ENCODE data around the gene IFIT3.
"Not testable (repeated sequence)": the region's sequence is repeated elsewhere in the genome, so short reads cannot be mapped to it uniquely, and the experiment has no call there.

The IFIT3 gene

DNA sequence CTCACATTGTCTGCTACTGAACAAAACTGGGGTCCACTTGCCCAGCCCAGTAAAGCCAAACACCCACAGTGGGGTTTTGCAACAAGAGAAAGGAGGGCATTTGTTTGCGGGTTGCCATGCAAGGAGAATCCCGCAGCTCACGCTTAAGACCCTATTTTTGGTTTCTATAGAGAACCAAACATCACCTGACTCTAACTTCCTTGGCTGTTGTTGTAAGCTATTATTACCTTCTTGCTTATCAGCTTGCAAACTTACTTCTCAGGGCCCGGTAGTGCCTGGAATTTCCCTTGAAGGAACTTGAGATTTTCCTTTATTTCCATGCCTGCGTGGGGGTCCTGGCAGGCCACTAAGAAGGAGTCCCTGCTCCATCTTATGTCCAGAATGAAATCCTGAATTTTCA lies 20.7 kb downstream of the IFIT3 start:
- Histone ChIP-seq H3K4me1 (ENCODE audit: control insufficient read depth, insufficient read depth, low read length) (no peaks in the 10 kb centered on the region), H3K27ac (ENCODE audit: extremely low read depth, low read depth, low read length) (no peak overlapping the region), H3K36me3 (ENCODE audit: control insufficient read depth in 2 of 2, insufficient read depth in 1 of 2, low read length in 2 of 2) (no peaks in the 10 kb centered on the region), H3K4me3 (ENCODE audit: low read depth, low read length) (no peak overlapping the region), H3K9me3 (ENCODE audit: control insufficient read depth, insufficient read depth, low read depth, low read length) (no peaks in the 10 kb centered on the region)
- CTCF ChIA-PET: no interaction called here
- POLR2A ChIA-PET: no interaction called here
- TF ChIP-seq ZNF610 (tag by site-specific recombination; IDR thresholded peaks at IDR 0.05; ENCODE audit: borderline replicate concordance) (no peak), ZNF560 (tag by site-specific recombination; IDR thresholded peaks at IDR 0.05; ENCODE audit: borderline replicate concordance) (no peak), ZFHX2 (tag by site-specific recombination; conservative IDR thresholded peaks at IDR 0.05) (no peak), ZNF114 (tag by site-specific recombination; IDR thresholded peaks at IDR 0.05) (no peak), SETDB1 (IDR thresholded peaks at IDR 0.05; ENCODE audit: insufficient read length, low read length) (no peak), BCL6B (tag by site-specific recombination; IDR thresholded peaks at IDR 0.05) (no peak), ZNF112 (tag by site-specific recombination; IDR thresholded peaks at IDR 0.05) (no peak)

DNA sequence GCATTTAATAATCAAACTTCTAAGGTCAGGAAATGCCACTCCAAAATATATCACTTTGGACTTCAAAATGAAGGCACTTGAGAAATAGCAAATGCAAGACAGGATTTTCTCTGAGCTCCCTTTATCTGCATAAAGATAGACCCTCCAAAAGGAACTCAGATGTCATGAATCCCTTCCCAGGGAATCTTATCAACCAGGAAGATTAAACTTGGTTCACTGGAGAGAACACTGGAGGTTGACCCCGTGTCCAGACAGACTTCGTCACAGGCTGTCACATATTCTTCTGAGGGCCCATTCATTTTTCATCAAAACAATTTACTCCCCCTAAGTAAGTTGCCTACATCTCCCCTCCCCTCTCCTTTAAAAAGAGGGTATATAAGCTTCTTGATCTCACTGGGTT lies 21.2 kb downstream of the IFIT3 start:
- Histone ChIP-seq H3K4me3 (ENCODE audit: low read depth, low read length) (no peak overlapping the region), H3K9me3 (ENCODE audit: control insufficient read depth, insufficient read depth, low read depth, low read length) (no peaks in the 10 kb centered on the region), H3K36me3 (ENCODE audit: control insufficient read depth in 2 of 2, insufficient read depth in 1 of 2, low read length in 2 of 2) (no peaks in the 10 kb centered on the region), H3K4me1 (ENCODE audit: control insufficient read depth, insufficient read depth, low read length) (no peaks in the 10 kb centered on the region), H3K27ac (ENCODE audit: extremely low read depth, low read depth, low read length) (no peak overlapping the region)
- TF ChIP-seq ZNF140 (tag by site-specific recombination; IDR thresholded peaks at IDR 0.05) (no peak), ZNF311 (tag by site-specific recombination; IDR thresholded peaks at IDR 0.05; ENCODE audit: borderline replicate concordance) (no peak), ZNF16 (tag by site-specific recombination; IDR thresholded peaks at IDR 0.05; ENCODE audit: low read depth) (no peak), ZNF239 (tag by site-specific recombination; IDR thresholded peaks at IDR 0.05) (no peak), HOXD13 (CRISPR knock-in tag; IDR thresholded peaks at IDR 0.05; ENCODE audit: borderline replicate concordance) (no peak), ZNF792 (tag by site-specific recombination; IDR thresholded peaks at IDR 0.05) (no peak), MYNN (tag by site-specific recombination; IDR thresholded peaks at IDR 0.05; ENCODE audit: borderline replicate concordance) (no peak), ZBTB21 (tag by site-specific recombination; IDR thresholded peaks at IDR 0.05) (no peak)
- POLR2A ChIA-PET: no interaction called here
- CTCF ChIA-PET: no interaction called here

- CTCF ChIA-PET; H3K4me1 ChIP-seq (ENCODE audit: control insufficient read depth, insufficient read depth, low read length): not testable (repeated sequence)
These were observed 23.0 kb downstream of the IFIT3 start for GRCh38 chr10:89350631-89351315.

GRCh38 chr10:89351412-89351779 lies 23.6 kb downstream of the IFIT3 start:
- Histone ChIP-seq H3K36me3 (ENCODE audit: control insufficient read depth in 2 of 2, insufficient read depth in 1 of 2, low read length in 2 of 2) (no peaks in the 10 kb centered on the region), H3K4me3 (ENCODE audit: low read depth, low read length) (no peak overlapping the region), H3K9me3 (ENCODE audit: control insufficient read depth, insufficient read depth, low read depth, low read length) (no peaks in the 10 kb centered on the region), H3K4me1 (ENCODE audit: control insufficient read depth, insufficient read depth, low read length) (no peaks in the 10 kb centered on the region), H3K27ac (ENCODE audit: extremely low read depth, low read depth, low read length) (no peak overlapping the region)
- ChIA-PET CTCF (no interaction called here), POLR2A (no interaction called here)
- TF ChIP-seq ZNF169 (tag by site-specific recombination; IDR thresholded peaks at IDR 0.05): no peak
- no peak for TF ChIP-seq REPIN1 (tag by site-specific recombination; IDR thresholded peaks at IDR 0.05; ENCODE audit: low read depth)
- no peak for TF ChIP-seq MZF1 (tag by site-specific recombination; IDR thresholded peaks at IDR 0.05; ENCODE audit: borderline replicate concordance)
- TF ChIP-seq ZNF146 (tag by site-specific recombination; IDR thresholded peaks at IDR 0.05): no peak
- TF ChIP-seq ZNF274 (IDR thresholded peaks at IDR 0.05; ENCODE audit: low read length): no peak
- no peak for TF ChIP-seq ZNF274 (tag by site-specific recombination; IDR thresholded peaks at IDR 0.05; ENCODE audit: borderline replicate concordance)
- TF ChIP-seq ZNF473 (tag by site-specific recombination; IDR thresholded peaks at IDR 0.05): no peak
- TF ChIP-seq, protein P1, sequence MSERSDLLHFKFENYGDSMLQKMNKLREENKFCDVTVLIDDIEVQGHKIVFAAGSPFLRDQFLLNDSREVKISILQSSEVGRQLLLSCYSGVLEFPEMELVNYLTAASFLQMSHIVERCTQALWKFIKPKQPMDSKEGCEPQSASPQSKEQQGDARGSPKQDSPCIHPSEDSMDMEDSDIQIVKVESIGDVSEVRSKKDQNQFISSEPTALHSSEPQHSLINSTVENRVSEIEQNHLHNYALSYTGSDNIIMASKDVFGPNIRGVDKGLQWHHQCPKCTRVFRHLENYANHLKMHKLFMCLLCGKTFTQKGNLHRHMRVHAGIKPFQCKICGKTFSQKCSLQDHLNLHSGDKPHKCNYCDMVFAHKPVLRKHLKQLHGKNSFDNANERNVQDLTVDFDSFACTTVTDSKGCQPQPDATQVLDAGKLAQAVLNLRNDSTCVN (tag by site-specific recombination; optimal IDR thresholded peaks at IDR 0.05): no peak
- TF ChIP-seq ZNF747 (tag by site-specific recombination; IDR thresholded peaks at IDR 0.05): no peak
- no peak for TF ChIP-seq ZSCAN23 (tag by site-specific recombination; IDR thresholded peaks at IDR 0.05)
- TF ChIP-seq ZBTB1 (tag by site-specific recombination; IDR thresholded peaks at IDR 0.05): no peak
- no peak for TF ChIP-seq TRIM28 (IDR thresholded peaks at IDR 0.05; ENCODE audit: borderline replicate concordance, low read length)
- TF ChIP-seq ZNF311 (tag by site-specific recombination; IDR thresholded peaks at IDR 0.05; ENCODE audit: borderline replicate concordance): no peak

More at GRCh38 chr10:89350631-89351315, 23.0 kb downstream of the IFIT3 start:
- H3K4me3 ChIP-seq (ENCODE audit: low read depth, low read length); H3K36me3 ChIP-seq (ENCODE audit: control insufficient read depth in 2 of 2, insufficient read depth in 1 of 2, low read length in 2 of 2); H3K9me3 ChIP-seq (ENCODE audit: control insufficient read depth, insufficient read depth, low read depth, low read length); POLR2A ChIA-PET; H3K27ac ChIP-seq (ENCODE audit: extremely low read depth, low read depth, low read length): not testable (repeated sequence)
- 0 out of 2 replicates have a peak, but pooled peaks have one; percentile 24 for TF ChIP-seq ZFHX2 (tag by site-specific recombination; conservative IDR thresholded peaks at IDR 0.05)
